Measurements from ENCODE around the gene SOSTDC1.
"Not testable (repeated sequence)": the region's sequence is repeated elsewhere in the genome, so short reads cannot be mapped to it uniquely, and the experiment has no call there.

The SOSTDC1 gene

GRCh38 chr7:16462431-16462889, 3.1 kb downstream of the SOSTDC1 start:
- no peak for DNase-seq (ENCODE audit: low spot score)

GRCh38 chr7:16460789-16461493, 4.6 kb downstream of the SOSTDC1 start:
- no peak for DNase-seq (ENCODE audit: low spot score)

- not testable (repeated sequence) for DNase-seq (ENCODE audit: low spot score)
These were observed 9.2 kb downstream of the SOSTDC1 start for GRCh38 chr7:16456303-16456702.

GRCh38 chr7:16455591-16455990, 9.9 kb downstream of the SOSTDC1 start:
- no peak for DNase-seq (ENCODE audit: low spot score)

GRCh38 chr7:16450366-16450765, 15.2 kb downstream of the SOSTDC1 start:
- DNase-seq (ENCODE audit: low spot score), result no peak

GRCh38 chr7:16447876-16448275, 17.7 kb downstream of the SOSTDC1 start:
- no peak for DNase-seq (ENCODE audit: low spot score)

- DNase-seq (ENCODE audit: low spot score), result no peak
These were observed 19.0 kb downstream of the SOSTDC1 start for GRCh38 chr7:16446508-16446907.

GRCh38 chr7:16443871-16444270, 21.7 kb downstream of the SOSTDC1 start:
- not testable (repeated sequence) for DNase-seq (ENCODE audit: low spot score)

GRCh38 chr7:16438988-16439387, 26.6 kb downstream of the SOSTDC1 start:
- no peak for DNase-seq (ENCODE audit: low spot score)

GRCh38 chr7:16436306-16436705, 29.2 kb downstream of the SOSTDC1 start:
- DNase-seq (ENCODE audit: low spot score), result no peak

GRCh38 chr7:16433568-16434122, 31.9 kb downstream of the SOSTDC1 start:
- no peak for DNase-seq (ENCODE audit: low spot score)

GRCh38 chr7:16432425-16432731, 33.2 kb downstream of the SOSTDC1 start:
- DNase-seq (ENCODE audit: low spot score), result no peak

- DNase-seq (ENCODE audit: low spot score), result peak; percentile 53
These were observed 33.7 kb downstream of the SOSTDC1 start for GRCh38 chr7:16431646-16432424.

GRCh38 chr7:16430133-16430532, 35.4 kb downstream of the SOSTDC1 start:
- peak; percentile 70 for DNase-seq (ENCODE audit: low spot score)

GRCh38 chr7:16428672-16429071, 36.9 kb downstream of the SOSTDC1 start:
- DNase-seq (ENCODE audit: low spot score), result no peak

- no peak for DNase-seq (ENCODE audit: low spot score)
These were observed 37.4 kb downstream of the SOSTDC1 start for GRCh38 chr7:16428182-16428581.

GRCh38 chr7:16423761-16424160, 41.8 kb downstream of the SOSTDC1 start:
- DNase-seq (ENCODE audit: low spot score), result no peak

GRCh38 chr7:16422917-16423316, 42.6 kb downstream of the SOSTDC1 start:
- DNase-seq (ENCODE audit: low spot score), result no peak

- DNase-seq (ENCODE audit: low spot score), result no peak
These were observed 43.5 kb downstream of the SOSTDC1 start for GRCh38 chr7:16422103-16422435.

GRCh38 chr7:16421333-16422102, 44.0 kb downstream of the SOSTDC1 start, which contains the start of gene CRPPA:
Gene CRPPA (minus strand): TSS chr7:16421538. CDS start chr7:16421322, 216 bp downstream.
- DNase-seq (ENCODE audit: low spot score), result peak; percentile 65

GRCh38 chr7:16420649-16421332, 44.7 kb downstream of the SOSTDC1 start:
- peak; percentile 94 for DNase-seq (ENCODE audit: low spot score)

GRCh38 chr7:16420329-16420648, 45.2 kb downstream of the SOSTDC1 start:
- no peak for DNase-seq (ENCODE audit: low spot score)

Measured in kidney tubule cell (primary cell).